Measurements from ENCODE around the gene MECP2.

The MECP2 gene

DNA sequence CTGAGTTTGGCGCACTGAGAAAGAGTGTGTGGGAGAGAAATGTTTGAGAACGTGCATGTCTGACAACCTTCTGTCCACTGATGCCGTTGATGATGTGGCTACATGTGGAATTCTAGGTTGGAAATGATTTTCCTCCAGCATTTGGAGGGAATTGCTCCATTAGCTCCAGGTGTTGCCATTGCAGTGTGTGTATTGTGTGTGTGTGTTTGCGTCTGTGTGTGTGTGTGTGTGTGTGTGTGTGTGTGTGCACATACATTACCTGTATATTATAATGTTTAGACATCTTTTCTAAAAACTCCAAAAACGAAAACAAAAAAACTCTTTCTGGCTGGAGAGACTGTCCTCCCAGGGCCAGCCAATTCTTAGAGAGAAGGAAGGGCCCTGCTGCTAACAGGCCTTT is 18.2 kb upstream of the MECP2 start:
- no peak for DNase-seq (ENCODE audit: low spot score)

DNA sequence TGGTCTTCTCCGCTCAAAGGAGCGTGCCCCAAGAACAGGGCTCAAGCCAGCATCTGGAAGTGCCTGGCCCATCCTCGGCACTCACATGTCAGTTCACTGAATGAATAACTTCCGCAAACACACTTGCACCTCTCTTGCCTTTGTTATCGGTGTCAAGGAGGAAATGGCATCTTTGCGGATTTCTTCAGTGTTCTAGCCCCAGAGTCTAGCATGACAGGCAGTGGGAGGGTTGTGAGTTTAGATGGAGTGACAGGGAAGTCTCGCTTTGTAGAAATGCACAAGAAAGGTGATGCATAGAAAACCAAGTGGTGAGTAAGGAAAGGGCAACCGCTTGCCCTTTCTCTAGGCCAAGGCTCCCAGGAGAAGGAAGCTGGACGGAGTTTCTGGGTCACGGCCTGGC is 17.6 kb upstream of the MECP2 start:
- no peak for DNase-seq (ENCODE audit: low spot score)

DNA sequence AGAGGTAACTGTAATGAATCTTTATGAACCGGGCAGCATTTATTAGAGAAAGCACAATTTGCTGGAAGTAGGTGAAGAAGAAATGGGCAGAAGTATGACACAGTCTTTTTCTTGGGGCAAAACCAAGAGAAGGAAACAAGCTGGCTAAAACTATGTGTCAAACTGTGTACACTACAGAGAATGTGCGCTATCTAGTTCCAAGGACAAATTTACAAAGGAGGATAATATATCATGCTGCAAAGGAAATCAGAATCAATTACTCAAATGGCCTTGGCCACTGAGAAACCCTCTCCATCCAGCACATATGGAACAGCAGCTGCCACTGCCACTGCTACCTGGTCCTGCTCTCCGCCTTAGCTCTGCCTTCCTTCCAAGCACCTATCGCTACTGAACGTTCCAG is 17.1 kb upstream of the MECP2 start:
- DNase-seq (ENCODE audit: low spot score) = no peak

DNA sequence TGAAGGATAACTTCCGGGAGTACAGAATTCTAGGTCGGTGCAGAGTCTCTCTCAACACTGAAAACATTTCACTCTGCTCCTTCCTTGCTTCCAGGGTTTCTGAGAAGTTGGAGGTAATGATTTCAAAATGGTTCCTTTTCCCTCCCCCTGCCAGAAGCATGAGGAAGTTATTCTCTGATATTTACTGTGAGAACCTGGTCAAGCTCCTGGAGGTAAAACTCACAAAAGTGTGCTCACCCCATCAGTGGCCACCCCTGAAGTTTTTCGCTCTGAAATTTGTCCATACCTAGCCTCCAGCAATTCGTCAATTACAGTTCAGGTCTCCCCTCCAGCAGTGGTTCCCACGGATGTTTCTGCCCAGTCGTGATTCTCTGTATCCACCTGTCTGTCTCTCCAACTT is 16.2 kb upstream of the MECP2 start:
- no peak for DNase-seq (ENCODE audit: low spot score)

DNA sequence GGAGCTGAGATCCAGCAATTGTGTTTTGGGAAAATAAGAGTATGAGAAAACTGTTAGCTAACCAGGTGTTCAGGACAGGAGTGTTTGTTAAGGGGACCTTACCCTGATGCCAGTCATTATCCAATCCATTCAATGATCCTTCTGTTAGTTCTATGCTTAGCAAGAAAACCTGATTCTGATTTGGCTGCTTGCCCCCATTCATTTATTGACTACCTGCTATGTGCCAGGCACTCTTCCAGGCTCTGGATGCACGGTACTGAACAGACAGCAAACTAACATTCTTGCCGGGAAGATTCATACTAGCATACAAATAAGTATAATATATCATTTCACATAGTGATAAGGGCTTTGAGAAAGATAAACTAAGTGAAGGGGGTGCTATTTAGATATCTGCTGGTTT is 1.0 kb upstream of the MECP2 start:
- DNase-seq (ENCODE audit: low spot score) = no peak

DNA sequence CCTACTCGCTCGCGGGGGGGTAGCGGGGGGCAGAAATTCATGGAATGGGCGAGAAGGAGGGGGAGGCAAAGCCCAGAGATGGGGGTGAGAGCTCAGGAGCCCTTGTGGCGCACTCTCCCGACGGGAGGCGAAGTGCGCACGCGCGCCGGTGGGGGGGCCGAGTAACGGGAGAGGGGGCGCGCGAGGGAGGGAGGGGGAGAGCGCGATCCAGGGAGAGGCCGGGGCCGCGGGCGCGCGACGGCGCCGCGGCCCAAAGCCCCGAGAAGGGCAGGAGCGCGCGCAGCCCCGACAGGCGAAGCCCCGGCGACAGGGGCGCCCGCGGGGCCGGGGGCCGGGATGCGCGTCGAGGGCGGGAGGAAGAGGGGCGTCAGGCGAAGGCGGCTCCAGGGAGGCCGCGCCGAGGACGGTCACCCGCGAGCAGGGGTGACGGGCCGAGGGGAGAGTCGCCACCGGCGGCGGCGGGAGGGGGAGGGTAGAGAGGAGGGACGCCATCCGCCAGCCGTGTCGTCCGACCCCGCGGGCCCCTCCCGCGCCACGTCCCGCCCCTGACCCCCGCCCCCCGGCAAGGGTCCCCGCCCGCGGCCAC is 421 bp downstream of the MECP2 start:
- DNase-seq (ENCODE audit: low spot score) = peak; percentile 50

DNA sequence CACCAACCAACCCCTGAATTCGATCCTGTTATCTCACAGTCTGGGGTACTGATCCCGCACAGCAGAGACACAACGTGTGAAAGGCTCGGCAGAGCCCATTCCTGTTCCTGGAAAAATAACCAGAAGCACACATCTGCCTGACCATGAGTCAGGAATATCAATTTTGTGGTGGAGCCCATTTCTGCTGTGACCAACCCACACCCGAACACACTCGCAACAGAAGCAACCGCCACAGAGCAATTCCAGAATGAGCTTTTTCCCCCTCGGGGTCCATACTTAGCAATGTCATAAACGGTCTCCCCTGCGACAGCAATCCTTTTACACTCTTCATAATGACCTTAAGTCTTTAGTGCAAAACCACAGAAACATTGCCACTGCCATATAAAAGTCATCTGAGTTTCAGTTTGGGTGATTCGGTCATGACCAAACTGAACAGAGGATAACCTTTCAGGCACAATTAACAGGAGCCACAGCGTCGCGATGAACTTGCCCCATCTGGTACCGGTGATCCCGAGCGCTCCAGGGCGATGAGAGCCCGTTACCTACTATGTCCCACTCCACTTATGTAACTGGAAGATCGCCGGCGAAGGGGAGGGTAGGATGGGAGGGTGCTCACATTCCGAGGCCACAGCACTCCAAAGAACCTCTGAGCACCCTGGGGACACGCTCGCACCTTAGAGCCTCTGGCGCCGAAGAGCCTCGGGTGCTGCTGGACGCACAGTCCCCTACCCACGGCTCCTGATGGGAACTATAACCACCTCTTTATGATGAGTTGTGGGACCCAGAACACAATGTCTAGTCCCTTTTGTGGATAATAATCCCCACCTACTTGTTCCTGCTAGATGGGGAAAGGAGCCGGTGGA is 1.1 kb downstream of the MECP2 start:
- DNase-seq (ENCODE audit: low spot score) = peak; percentile 9

DNA sequence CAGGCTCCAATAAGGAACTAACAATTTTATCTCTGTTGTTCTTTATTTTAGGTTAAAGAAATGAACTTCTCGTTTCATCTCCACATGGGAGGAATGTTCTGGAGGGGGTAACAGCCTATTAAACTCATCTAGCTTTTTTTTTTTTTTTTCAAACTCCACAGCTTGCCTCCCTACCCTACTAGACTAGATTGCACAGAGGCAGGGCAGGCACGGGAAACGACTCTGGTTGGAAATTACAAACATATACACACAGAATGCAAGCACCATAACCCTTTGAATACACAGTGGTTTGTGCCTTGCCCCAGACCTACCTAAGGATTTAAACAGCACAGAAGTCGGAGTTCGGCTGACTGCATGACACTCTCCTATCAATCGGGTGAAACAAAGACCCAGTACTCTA is 2.7 kb downstream of the MECP2 start:
- no peak for DNase-seq (ENCODE audit: low spot score)

DNA sequence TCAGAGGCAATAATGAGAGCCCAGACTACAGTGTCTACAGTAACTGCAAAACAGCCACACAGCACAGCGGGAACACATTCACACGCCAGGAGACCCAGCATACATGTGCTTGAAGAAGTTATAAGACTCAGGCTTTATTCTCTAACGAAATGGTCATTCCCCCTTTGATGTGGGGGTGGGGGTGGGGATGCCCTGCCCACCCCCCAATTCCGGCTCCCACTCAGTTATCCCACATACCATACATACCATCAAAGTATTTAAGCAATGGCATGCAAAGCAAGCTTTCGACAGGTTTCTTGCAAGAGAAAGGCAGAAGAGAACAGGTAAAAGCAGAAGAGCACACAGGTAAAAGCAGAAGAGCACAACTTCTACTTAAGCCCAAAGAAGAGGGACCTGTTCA is 3.6 kb downstream of the MECP2 start:
- DNase-seq (ENCODE audit: low spot score) = no peak

DNA sequence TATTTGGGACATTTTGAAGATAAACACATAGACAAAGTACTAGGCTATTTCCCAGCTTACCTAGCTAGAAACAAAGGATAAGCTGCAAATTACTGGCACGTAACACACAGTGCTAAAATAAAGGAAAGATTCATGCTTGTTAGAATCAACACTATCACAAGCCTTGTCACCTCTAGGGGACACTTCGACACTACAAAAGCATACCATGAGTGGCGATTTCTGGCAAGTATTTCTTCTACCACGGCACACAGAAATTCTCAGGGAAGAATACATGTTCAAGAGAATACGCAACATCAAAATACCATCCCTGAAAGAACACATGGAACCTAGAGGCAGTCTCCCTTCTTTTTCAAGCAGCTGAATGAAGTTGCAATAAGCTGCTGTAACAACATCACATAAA is 5.1 kb downstream of the MECP2 start:
- DNase-seq (ENCODE audit: low spot score) = no peak

DNA sequence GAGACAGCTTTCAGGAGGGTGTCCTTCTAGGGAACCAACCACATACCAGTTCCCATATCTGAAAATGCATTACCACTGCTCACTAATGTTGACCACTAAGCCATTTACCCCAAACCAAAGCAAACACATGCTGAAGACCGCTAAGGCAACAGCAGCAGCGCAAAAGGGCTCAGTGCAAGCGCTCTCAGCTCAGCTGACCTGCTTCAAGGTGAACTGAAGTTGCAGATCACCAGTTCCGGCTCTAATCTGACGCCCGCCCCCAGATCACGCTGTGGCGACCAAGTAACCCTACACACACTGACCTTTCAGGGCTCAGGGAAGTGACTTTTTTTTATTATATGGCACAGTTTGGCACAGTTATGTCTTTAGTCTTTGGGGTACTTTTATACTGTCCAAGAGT is 5.8 kb downstream of the MECP2 start:
- no peak for DNase-seq (ENCODE audit: low spot score)

DNA sequence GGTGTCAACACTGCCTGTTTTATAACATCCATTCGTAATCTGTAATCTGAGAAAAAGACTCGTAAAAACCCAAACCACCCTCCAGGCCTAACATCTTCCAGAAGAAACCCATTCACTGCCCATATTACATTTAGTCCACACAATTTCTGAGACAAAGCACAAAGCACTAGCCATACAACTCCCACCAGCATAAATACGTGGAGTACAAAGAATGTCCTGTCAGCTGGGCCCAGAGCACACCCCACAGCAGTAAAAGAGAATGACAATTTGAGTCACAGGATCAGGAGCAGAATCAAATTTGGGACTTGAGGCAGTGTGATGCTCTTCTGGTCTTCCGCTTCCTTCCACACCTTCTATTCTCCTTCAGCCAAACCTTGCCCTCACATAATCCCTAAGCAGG is 6.8 kb downstream of the MECP2 start:
- DNase-seq (ENCODE audit: low spot score) = no peak

DNA sequence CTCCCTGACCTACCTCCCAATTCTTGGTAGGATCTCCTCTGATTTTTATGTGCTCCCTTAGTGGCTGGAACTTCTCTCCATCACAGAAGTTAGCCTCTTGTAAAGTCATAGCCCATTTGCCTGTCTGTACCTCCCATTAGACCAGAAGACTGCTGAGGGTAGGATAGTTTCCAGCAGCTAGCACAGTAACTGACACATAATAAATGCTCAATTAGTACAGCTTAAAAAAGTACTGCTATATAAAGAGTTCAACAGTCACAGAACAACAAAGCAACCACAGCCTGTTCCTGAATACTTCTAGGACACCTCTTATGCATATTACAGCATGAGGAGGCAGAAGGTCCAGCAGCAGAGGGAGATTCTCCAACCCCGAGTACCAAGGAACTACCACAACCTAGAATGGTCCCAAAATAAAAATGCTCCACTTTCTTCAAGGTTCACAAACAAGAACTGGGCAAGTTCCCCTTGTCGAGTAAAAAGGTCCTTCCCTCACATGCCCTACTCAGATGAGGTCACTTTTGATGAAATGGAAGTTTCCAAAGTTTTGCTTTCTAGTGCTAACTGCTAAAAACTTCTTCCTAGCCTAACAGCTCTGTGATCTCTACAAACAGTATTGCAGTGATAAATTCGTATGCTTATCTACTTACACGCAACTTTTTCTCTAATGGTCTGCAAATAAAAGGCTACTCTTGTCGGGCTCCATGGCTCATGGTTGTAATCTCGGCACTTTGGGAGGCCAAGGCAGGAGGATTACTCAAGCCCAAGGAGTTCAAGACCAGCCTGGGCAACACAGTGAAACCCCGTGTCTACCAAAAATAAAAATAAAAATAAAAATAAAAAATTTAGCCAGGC is 12.8 kb downstream of the MECP2 start:
- no peak for DNase-seq (ENCODE audit: low spot score)

DNA sequence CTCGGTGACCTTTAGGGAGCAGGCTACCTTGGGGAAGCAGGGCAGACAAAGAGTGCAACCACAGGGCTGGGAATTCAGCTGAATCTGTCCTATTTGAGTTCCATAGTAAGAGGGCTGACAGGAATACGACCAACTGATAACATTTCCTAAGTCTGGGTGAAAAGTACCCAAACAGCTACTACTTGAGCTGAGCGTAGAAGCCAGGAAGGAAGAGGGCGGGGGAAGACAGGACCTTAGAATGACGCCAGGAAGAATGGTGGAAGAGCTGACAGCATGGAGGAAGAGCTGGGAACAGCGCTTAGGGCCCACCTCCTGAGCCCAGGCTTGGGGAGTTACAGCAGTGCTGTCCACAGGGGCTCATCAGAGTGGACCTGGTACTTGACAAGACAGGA is 14.4 kb downstream of the MECP2 start:
- DNase-seq (ENCODE audit: low spot score) = no peak

DNA sequence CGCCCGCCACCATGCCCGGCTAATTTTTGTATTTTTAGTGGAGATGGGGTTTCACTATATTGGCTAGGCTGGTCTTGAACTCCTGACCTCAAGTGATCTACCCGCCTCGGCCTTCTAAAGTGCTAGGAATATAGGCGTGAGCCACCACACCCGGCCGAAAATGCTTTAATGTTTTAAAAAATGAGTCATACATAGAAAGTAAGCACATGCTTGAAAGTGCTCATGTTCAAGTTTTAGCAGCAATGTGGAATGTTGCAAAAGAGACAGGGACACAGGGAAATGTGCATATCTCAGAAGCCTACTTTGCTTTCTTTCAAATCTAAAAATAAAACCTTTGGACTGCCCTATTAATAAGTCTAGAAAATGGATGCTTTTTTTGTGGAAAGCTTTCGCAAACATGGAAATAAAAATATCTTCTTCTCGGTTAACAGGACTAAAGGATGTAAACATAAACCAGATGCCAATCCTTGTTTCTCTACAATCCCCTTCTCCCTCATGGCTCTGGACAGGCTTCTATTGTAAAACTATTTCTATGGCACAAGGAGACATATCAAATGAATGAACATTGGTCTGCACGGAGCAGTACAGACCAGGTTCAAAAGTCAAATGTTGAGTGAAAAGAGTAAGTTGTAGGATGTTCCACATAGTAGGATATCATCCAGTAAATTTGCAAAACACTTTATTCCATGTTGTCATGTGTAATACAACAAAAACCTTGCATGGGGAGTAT is 15.0 kb downstream of the MECP2 start:
- DNase-seq (ENCODE audit: low spot score) = no peak

DNA sequence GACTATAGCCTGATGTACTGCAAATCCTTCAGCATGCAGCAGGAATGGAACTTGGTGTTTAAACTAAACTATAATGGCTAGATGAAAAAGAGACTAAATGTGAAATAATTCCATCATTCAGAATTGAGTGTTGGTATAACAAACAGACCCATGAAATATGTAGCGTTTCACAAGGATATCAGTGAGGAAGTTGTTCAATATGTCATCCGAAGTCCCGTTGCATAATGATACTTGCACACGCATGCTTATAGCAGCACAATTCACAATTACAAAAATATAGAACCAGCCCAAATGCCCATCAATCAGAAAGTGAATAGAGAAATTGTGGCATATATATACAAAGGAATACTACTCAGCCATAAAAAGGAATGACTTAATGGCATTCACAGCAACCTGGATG is 20.4 kb downstream of the MECP2 start:
- DNase-seq (ENCODE audit: low spot score) = no peak

DNA sequence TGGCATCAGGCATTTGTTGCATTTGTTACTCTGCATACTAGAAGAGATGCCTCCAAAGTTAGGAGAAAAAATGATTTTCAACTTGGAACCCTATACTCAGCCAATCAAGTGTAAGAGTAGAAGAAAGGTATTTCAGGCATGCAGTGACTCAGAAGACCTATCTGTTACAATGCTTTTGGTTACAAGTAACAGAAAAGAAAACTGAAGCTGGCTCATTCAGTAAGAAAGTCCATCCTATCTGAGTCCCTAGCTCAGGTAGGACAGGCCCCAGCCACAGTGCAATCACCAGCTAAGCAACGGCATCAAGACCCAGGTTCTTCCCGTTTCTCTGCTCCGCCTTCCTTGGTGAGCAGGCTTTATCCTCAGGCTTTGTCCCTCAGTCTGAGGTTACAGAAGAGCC is 23.3 kb downstream of the MECP2 start:
- no peak for DNase-seq (ENCODE audit: low spot score)

DNA sequence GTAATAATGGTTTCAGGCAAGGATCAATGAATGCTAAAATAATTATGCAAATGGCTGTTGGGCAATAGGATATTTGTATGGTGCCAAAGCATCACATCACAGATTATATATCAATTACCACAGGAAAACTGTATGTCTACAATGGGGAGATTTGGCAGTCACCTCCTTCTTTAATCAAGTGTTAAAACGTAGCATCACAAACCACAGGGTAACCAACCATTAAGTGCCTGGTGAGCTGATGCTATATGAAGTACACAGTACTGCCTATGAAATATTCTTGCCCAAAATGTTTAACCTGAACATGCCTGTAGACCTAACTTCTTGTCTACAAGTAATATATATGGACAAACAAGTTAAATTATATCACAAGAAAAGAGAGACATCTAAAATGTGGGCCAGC is 25.3 kb downstream of the MECP2 start:
- DNase-seq (ENCODE audit: low spot score) = no peak

DNA sequence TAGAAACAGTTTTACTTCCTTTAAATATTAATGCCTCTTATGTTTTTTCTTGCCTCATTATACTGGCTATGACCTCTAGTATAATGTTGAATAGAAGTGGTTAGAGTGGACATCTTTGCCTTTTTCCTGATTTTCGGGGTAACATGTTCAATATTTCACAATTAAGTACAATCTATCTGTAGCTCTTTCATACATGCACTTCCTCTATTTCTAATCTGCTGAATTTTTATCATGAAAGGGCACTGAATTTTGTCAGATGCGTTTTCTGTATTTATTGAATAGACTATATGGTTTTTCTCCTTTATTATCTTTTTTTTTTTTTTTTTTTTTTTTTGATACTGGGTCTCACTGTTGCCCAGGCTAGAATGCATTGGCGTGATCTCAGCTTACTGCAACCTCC is 29.0 kb downstream of the MECP2 start:
- no peak for DNase-seq (ENCODE audit: low spot score)

DNA sequence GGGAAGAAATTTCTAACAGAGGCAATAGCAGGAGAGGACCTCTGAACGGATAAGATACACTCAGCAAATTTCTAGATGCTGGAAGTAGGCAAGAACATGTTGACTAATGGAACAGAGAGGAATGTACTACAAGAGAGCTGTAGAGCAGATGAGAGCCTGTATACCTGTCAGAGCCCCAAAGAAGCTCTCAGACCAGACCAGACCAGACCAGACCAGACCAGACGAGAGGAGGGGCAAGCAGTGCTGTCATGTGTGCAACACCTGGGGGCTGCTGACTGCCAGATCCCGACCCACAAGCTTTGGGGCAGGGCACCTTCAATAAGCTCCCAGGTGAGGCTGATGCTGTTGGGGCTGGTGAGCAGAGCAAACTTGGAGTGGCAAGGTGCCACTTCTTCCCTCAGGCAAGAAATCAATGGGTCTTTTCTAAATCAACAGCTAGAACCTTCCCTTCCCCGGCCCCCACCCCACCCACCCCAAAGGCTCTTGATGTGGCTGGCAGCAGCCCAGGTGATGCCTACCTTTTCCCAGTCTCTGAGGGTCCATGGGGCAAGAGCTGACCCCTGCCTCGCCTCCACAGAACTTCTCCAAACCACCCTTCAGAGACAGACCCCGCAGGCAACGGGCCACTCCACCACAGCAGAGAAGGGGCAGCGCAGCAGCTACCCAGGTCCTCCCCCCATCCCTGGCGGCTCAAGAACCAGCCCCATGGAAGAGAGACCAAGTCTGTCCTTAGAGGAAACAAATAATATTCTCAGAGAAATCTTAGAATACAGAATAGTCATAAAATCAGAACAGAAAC is 32.7 kb downstream of the MECP2 start:
- DNase-seq (ENCODE audit: low spot score) = no peak

DNA sequence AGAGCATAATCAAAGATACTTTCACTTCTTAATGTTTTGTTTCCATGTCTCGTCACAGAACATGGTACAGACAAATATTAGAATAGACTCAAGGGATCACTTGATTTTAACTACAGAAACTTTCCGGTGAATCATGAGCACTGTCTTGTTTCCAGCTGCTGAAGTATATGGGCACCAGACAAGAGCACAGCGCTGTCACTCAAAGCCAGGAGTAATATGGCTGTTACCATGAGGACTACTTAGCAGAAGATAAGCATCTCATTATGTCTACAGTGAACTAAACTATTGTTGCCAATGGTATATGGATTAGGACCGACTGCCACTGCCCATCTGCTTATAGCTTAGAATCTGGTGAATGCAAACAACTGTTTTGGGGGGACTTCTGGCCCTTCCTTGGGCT is 34.3 kb downstream of the MECP2 start:
- no peak for DNase-seq (ENCODE audit: low spot score)

DNA sequence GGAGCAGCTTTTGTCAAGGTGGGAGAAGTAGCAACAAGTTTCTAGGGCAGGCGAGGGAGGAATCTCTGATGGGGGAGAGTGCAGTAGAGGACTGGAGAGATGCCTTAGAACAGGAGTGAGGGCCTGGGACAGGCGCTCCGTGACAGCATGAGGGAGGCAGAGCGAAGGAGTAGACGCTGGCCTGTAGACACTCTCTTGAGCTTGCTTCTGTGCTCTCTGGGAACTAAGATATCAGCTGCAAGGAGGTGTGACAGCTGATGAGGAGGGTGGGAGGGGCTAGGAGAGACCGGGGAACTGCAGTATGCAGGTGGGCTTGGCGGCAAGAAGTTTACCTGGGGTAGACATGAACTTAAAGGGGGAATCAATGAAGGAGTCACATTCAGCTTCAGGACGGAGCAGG is 35.7 kb downstream of the MECP2 start:
- no peak for DNase-seq (ENCODE audit: low spot score)
